SIG-M5 treated with dmso at 0.1 percent for 504 hours (cell line): ENCODE measurements around the gene SRSF1.
"Not testable (repeated sequence)": the region's sequence is repeated elsewhere in the genome, so short reads cannot be mapped to it uniquely, and the experiment has no call there.

ENCODE experiments used
- DNase-seq: peaks from one replicate; lab custom pipeline; 2025; ENCODE audit not compliant: unreplicated experiment; lab: John Stamatoyannopoulos, UW

The SRSF1 gene

DNA sequence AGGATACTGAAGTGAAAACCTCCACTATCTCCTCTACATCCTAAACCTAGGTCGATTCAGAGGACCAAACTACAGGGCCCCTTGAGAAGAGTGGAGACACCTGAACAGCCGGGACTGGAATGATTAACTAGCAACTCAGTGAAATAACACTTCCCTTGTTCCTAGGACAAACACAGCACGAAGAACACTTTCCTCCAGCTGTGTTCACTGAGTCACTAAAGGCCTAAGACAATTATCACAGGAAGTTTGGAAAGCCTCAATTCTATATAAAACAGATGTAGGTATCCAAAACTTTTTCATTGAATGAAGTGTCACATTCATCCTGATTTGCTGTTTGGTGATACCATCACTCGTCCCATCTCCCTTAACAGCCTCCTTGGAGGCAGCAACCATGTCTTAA, 36.3 kb downstream of the SRSF1 start:
- DNase-seq = no peak

DNA sequence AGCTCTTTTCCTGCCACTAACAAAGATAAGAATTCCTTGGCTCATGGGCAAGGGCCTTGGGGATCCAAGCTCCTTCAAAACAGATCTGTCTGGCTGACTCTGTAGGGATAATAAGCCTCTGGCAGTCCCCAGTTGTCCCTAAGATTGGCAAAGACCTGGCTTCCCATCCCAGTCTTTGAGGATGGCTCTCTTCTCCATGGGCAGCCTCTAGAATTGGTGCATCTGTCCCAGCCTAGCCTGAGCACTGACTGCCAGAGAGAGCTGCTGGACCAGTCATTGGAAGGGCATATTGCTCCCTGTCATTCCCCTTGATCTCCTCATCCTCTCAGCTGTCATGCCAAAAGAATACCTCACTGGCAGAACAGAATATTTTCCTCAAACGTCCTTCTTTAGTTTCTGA, 38.6 kb downstream of the SRSF1 start:
- no peak for DNase-seq

DNA sequence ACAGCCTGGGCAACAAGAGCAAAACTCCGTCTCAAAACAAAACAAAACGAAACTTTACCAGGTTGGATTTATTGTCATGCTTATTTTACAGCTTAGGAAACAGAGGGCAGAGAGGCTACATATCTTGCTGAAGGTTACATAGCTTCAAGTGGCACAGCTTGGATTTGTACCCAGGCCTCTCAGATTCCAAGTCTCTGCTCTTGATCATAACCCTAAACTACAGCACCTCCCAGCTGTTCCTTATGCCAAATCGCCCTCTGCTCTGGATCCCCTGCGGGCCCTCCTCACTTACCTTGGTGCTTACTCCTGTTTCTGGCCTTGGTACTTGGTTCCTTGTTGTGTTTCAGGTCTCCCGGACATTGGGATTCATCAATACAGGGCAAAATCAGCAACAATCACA, 40.2 kb downstream of the SRSF1 start:
- no peak for DNase-seq

DNA sequence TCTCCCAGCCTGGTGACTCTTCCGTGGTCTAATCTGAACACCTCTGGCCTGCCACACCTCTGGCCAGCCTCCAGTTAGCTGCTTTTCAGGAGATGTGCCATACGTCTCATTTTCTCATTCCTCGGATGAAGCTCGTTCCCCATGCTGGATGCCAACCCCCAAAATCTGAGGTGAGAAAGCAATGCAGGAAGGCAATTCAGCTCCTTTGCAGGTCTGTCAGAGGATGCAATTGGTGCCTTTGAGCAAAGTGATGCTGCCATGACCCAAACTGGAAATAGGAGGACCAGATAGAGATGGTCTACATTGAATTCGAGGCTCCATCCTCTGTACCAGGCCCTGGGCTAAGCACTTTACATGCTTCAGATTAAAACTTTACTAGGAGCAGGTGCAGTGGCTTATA, 40.8 kb downstream of the SRSF1 start:
- DNase-seq = no peak

DNA sequence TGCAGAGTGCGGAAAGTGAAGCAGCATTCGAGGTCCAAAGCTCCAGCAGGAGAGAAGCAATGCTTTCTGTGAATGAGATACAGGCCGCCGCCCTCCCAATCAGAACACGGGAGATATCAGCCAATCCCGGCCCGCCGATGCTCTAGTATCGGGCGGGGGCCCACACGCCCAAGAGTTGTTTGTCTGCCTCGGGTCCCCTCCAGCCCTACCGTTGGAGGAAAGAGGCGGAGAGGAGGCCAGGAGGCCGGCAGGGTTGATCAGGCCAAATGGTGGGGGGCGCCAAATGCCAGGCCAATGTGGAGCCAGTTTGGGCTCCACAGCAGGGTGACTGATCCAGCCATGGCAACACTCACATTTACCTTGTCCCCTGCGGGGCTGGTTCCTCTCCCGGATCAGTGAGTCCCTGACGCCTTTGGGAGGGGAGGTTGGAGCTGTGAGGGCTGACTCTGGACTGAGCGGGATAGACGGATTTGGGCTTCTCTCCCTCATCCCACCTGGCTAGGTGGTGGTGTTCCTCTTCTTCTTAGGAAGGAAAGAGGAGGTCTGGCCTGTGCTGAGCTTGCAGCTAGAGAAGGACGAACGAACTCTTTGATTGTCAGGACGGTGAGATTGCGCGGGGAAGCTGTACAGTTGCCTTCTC, 41.4 kb downstream of the SRSF1 start:
- no peak for DNase-seq

DNA sequence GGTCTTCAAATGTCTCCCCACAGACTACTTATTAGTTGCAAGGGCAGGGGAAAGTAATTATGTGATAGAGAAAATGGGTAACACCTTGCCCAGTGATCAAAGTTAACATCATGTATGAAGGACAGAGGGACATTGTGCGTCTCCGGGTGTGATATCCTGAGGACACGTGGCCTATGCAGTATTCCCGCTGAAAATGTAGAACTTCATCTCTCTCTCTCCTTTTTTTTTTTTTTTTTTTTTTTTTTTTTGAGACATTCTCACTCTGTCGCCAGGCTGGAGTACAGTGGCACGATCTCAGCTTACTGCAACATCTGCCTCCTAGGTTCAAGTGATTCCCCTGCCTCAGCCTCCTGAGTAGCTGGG, 43.9 kb downstream of the SRSF1 start:
- no peak for DNase-seq

DNA sequence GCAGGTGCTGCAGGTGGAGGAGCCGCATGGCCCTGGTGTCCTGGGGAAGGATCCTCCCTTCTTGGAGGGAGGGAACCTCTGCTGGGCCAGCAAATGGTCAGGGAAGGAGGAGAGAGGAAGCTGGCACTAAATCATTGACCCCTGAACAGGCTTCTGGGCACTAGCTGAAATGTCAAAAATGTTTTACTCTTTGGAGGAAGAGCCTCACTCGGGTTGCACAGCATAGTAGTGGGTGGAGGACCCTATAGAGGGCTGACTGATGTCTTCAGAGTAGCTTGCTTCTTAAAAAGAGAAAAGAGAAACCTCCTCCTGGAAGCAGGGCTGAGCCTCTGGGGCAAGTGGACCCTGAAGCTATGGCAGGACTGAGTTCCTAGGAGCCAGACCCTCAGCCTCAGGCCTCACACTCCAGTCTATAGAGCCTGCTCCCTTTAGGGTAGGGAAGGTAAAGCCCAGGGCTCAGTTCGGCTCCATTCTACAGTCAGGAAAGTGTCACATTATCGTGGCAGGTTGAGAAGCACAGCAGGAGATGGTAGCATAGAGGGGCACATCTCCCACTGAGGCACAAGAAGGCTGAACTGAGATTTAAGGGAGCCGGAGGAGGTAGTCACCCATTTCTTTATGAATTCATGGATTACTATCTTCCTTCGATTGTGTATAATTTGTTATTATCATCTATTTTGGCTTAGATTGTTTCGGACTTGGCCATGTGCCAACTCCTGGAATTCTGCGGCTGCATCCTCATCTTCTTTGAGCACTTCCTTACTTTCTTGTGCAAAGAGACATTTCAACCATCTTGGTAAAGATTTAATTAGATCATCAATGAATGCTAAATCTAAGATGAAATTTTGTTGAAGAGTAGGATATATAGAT, 44.5 kb downstream of the SRSF1 start:
- DNase-seq = no peak

DNA sequence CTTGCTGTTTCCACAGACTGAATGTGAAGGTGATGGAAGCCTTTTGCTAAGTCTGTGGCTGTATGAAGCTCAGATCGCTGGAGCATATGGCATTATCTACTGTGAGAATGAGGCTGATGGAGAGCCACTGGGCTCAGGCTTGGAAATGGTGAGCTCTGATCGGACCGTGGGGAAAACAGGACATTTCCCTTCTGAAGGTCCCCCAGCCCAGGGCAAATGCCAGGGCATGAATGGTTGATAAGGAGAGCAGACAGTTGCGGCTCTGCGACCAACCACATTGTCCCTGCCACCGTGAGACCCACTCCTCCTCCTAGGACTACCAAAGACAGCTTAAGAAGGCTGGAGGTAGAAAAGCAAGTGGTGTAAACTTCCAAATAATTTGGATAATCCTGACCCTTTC, 47.1 kb downstream of the SRSF1 start:
- no peak for DNase-seq

DNA sequence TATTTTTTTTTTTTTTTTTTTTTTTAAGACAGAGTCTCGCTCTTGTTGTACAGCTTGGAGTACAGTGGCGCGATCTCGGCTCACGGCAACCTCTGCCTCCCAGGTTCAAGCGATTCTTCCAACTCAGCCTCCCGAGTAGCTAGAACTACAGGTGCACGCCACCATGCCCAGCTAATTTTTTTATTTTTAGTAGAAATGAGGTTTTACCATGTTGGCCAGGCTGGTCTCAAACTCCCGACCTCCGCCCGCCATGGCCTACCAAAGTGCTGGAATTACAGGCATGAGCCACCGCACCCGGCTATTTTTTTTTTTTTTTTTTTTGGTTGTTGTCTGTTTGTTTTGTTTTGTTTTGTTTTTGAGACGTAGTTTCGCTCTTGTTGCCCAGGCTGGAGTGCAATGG, 48.7 kb downstream of the SRSF1 start:
- DNase-seq = not testable (repeated sequence)

DNA sequence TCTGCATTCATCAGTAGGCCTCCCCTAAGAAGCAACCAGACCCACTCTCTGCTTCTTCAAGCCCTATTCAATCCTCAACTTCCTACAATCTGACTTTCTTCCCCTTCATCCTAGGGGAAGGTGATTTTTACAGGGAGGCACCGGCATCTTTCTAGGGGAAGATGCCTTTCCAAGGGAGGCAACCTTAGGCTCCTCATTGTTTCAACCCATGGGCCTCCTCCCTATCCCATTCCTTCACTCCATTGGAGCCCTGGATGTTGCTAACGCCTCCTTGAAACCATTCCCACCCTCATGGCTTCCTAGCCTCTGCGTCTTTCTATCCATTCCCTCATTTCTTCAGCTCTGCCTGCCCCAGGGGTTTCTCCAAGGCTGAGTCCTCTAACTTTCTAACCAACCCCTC, 49.2 kb downstream of the SRSF1 start:
- DNase-seq = no peak

DNA sequence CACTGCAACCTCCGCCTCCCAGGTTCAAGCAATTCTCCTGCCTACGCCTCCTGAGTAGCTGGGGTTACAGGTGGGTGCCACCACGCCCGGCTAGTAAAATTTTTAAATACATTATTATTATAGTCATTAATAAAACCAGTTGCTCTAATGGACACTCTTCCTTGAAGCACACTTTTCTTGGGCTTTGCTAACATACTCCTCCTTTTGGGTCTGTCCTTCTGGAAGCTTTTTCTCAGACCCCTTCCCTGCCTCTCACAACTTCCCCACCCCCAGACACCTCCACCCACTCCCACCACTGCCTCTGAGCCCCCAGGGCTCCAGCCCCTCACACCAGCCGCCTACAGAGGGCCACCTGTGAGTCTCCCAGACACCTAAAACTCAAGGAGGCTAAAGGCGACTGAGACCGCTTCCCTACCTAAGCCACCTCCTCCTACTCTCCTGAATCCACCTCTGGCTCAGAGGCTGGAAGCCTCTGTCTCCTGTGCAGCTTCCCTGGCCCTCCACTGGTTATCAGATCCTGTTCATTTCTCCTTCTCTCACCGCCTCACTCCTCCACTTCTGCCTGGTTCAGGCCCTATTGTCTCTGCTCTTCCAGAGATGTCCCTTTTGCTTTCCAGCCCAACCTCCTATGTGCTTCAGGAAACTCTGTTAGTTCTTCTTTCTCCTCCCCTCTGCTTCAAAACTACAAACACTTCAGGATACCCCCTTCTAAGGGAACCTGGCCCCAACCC, 49.8 kb downstream of the SRSF1 start:
- no peak for DNase-seq

DNA sequence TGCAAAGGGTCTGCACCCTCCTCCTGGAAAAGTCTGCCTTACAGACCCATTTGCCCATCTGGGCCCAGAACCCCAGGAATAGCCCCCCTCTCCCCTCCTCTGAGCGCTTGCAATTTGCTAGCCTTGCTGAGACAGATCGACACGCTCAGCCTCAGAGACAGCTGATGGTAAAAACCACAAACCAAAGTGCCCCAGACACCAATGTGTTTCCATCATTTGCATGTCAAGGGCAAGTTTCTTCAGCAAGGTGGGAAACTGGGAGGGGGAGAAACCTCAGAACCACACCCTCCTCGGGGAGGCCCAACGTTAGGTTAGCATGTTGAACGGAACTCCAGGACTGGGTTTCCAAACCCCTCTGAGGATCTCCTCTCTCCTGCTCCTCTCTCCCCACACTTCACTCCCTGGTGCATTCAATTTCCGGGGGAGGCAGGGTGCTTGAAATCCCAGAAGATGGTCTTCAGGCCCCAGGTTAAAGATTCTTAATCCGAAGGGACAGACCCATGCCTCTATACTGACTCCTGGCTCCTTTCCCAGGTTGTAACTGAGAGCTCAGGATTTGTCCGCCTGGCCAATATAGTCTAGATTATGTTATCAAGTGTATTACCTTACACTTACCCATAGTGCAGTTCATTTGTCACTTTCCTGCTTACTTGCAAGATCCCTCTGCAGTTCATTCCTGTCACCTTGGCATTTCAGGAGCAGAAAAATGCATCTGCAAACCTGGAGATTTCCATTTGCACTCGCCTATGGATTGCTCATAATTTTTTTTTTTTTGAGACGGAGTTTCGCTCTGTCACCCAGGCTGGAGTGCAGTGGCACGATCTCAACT, 50.5 kb downstream of the SRSF1 start:
- DNase-seq = no peak

DNA sequence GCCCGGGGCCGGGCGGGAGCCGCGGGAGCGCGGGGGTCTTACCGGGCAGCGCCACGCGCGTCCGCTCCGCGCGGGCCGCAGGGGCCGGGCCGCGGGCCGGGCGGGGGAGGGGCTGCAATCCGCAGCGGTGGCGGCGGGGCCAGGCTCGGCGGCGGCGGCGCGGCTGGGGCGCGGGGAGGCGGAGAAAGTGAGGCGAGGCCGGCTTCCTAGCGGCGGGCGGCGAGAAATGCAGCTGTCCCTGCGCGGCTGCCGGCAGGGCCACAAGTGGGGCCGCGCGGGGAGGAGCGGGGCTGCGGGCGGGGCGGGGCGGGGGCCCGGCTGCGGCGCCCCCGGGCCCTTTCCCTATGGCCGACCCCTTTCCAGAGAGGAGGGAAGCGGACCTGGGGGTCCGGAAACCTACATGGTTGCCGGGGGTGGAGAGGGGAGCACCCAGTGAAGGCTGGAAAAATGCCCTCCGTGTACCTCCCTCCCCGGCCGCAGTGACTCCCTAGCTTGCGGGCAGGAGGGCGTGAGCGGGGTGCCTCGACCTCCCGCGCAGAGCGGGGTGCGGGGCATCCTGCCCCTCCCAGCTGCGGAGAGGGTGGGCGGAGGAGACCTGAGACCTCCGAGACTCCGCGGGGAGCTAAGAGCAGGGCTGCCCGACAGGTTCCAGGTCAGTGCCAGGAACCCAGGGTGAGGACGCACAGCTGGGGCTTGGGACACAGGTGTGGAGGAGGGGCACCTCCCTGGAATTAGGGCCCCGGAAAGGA, 51.7 kb downstream of the SRSF1 start, which contains the start of gene CUEDC1:
TSS of gene CUEDC1 (minus strand) at position 230 of the 749 bp plus-strand sequence. CDS start 69,848 bp downstream, outside the sequence.
- DNase-seq = peak; percentile 74

DNA sequence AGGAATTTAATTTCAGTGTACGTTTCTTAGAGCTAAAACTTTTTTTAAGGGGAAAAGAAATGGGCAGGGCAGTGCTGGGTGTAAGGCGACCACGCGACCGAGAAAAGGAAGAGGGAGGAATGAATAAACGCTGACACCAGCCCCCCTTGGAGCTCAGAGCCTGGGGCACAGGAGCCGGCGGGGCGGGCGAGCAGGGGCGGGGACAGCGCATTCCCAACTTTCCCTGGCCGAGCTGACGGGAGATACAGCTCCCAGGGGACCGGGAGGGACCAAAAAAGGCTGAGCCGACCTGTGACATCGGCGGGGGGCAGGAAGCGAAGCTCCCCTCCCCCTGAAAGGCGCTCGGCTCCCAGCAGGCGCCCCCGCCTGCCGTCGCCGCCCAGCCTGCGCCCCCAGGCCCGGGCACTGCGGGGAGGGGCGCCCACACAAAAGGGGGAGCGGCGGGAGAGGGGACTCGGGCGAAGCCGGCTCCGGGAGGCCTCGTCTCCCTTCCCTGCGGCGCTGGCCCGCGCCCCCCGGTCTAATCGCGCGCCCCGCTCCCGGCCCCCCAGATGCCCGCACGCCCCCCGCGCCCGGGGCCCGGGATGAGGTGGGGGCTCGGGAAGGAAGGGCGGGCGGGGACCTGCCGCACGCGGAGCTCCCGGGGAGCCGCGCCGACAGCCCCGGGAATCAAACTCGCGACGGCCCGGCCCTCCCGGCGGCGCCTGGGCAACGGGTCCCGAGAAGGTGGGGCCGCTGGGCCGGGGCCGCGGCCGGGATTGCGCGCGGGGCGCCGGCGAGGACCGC, 52.5 kb downstream of the SRSF1 start:
- DNase-seq = peak; percentile 24

DNA sequence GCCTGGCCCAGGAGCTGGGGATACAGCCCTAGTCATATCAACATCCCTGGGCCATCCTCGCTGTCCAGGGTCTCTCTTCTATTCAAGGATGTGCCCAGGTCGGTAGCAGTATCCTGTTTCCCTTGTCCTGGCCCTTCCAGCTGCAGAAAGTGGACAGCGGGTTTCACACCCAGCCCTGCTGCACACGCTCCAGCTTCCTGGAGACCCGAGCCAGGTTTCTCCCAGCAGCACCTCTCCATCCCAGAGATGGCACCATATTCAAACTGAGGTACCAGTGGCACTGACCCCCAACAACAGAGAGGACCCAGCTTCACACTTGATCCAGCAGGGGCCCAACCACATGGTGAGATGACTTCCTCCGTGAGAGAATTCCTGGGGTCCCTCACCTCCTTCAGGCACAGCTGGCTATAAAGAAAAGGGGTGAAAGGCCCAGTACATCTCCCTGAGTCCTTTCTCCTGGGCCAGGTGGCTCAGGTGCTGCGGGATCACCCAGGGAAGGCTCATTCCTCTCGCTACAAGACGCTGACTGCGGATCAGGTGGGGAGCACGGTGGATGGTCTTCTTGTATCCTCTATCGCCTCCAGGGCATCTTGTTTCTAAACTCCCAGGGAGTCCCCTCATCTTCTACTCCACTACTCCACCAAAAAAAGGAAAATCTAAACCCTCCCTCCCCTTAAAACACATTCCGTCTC, 53.2 kb downstream of the SRSF1 start:
- DNase-seq = no peak
